Liver (tissue), 9 donors: ENCODE results near the gene CRELD2. TPM values are rescaled to one million over a fixed set of nuclear protein-coding genes. Genes with fewer than 3 reads are reported as not detected.

ENCODE experiments used
- DNase-seq: peaks from one replicate; pipeline ENCODE4 v3.0.0-alpha.2; 2017; ENCODE audit warnings: low spot score
- H3K27ac ChIP-seq, 2 donors: one replicate each; pipeline ENCODE4 v1.7.0; 2013; ENCODE audit warnings: inconsistent platforms in 2 of 2, low read length in 2 of 2, control low read depth in 1 of 2, low read depth in 1 of 2, mild to moderate bottlenecking in 1 of 2
- H3K27me3 ChIP-seq, 4 donors: one replicate each; pipeline versions ENCODE4 v1.6.1 to v1.7.0; 2013; ENCODE audit warnings: low read length in 3 of 4, inconsistent platforms in 1 of 4, mild to moderate bottlenecking in 1 of 4, moderate library complexity in 1 of 4; ENCODE audit not compliant: control insufficient read depth in 4 of 4, insufficient read depth in 4 of 4
- H3K36me3 ChIP-seq, 4 donors: one replicate each; pipeline versions ENCODE4 v1.6.1 to v1.7.0; 2013; ENCODE audit warnings: low read length in 3 of 4, mild to moderate bottlenecking in 3 of 4, low read depth in 1 of 4, moderate library complexity in 1 of 4; ENCODE audit not compliant: control insufficient read depth in 4 of 4, insufficient read depth in 3 of 4
- H3K4me1 ChIP-seq, 4 donors: one replicate each; pipeline versions ENCODE4 v1.6.1 to v1.7.0; 2013; ENCODE audit warnings: low read length in 3 of 4, mild to moderate bottlenecking in 3 of 4, moderate library complexity in 1 of 4; ENCODE audit not compliant: control insufficient read depth in 4 of 4, insufficient read depth in 4 of 4
- H3K4me3 ChIP-seq, 3 donors: one replicate each; pipeline versions ENCODE4 v1.6.1 to v1.7.0; 2013; ENCODE audit warnings: low read length in 3 of 3, control low read depth in 1 of 3, low read depth in 1 of 3, mild to moderate bottlenecking in 1 of 3
- H3K9ac ChIP-seq, 2 donors: one replicate each; pipeline ENCODE4 v1.7.0; 2013; ENCODE audit warnings: low read length in 2 of 2, mild to moderate bottlenecking in 2 of 2, moderate library complexity in 2 of 2, control low read depth in 1 of 2, low read depth in 1 of 2
- H3K9me3 ChIP-seq, 4 donors: one replicate each; pipeline versions ENCODE4 v1.6.1 to v1.7.0; 2013; ENCODE audit warnings: low read length in 3 of 4; ENCODE audit not compliant: control insufficient read depth in 4 of 4
- ATF3 ChIP-seq: IDR thresholded peaks from 2 replicates; pipeline ENCODE4 v1.6.1; 2016; ENCODE audit warnings: antibody characterized with exemption
- CTCF ChIP-seq: fragments of 150-350 bp; IDR thresholded peaks from 2 replicates; pipeline ENCODE4 v1.5.1; 2017; ENCODE audit warnings: improper control_type of control experiment, low read depth, low read length; ENCODE audit not compliant: missing input control
- EGR1 ChIP-seq, 2 donors: IDR thresholded peaks; 2 replicates each; pipeline ENCODE4 v1.6.1; 2016 to 2018; ENCODE audit warnings: antibody characterized with exemption in 2 of 2, low read depth in 2 of 2
- FOXA1 ChIP-seq: IDR thresholded peaks from 2 replicates; pipeline ENCODE4 v1.6.1; 2016; ENCODE audit warnings: antibody characterized with exemption
- FOXA2 ChIP-seq: IDR thresholded peaks from 2 replicates; pipeline ENCODE4 v1.6.1; 2016; ENCODE audit warnings: antibody characterized with exemption
- GABPA ChIP-seq, 2 donors: IDR thresholded peaks in 1 of 2; conservative IDR thresholded peaks in 1 of 2; 2 replicates each; pipeline ENCODE4 v1.6.1; 2016; ENCODE audit warnings: antibody characterized with exemption in 2 of 2, mild to moderate bottlenecking in 1 of 2, moderate library complexity in 1 of 2
- HNF4G ChIP-seq: IDR thresholded peaks from 2 replicates; pipeline ENCODE4 v1.6.1; 2016; ENCODE audit warnings: antibody characterized with exemption
- JUND ChIP-seq, 2 donors: IDR thresholded peaks; 2 replicates each; pipeline ENCODE4 v1.6.1; 2016; ENCODE audit warnings: antibody characterized with exemption in 2 of 2
- MAX ChIP-seq: IDR thresholded peaks from 2 replicates; pipeline ENCODE4 v1.6.1; 2016; ENCODE audit warnings: antibody characterized with exemption
- RAD21 ChIP-seq, 2 donors: IDR thresholded peaks; 2 replicates each; pipeline ENCODE4 v1.6.1; 2016; ENCODE audit warnings: antibody characterized with exemption in 2 of 2, mild to moderate bottlenecking in 2 of 2
- REST ChIP-seq: IDR thresholded peaks from 2 replicates; pipeline ENCODE4 v1.6.1; 2016; ENCODE audit warnings: antibody characterized with exemption, mild to moderate bottlenecking
- RXRA ChIP-seq, 2 donors: IDR thresholded peaks; 2 replicates each; pipeline ENCODE4 v1.6.1; 2017 to 2018; ENCODE audit warnings: antibody characterized with exemption in 2 of 2, mild to moderate bottlenecking in 1 of 2
- SP1 ChIP-seq: IDR thresholded peaks from 2 replicates; pipeline ENCODE4 v1.6.1; 2018; ENCODE audit warnings: antibody characterized with exemption, mild to moderate bottlenecking
- YY1 ChIP-seq: IDR thresholded peaks from 2 replicates; pipeline ENCODE4 v1.6.1; 2016; ENCODE audit warnings: antibody characterized with exemption, mild to moderate bottlenecking
- ZBTB33 ChIP-seq: IDR thresholded peaks from 2 replicates; pipeline ENCODE4 v1.6.1; 2016; ENCODE audit warnings: antibody characterized with exemption
- WGBS: extraction: QIAGEN DNeasy Blood & Tissue Kit; methylation state at CpG from one replicate; pipeline ENCODE4 v1.1.7; 2013; 5-methylcytosine and 5-hydroxymethylcytosine counted together
- polyA plus RNA-seq, 2 donors: library from polyadenylated mRNA; stranded (reverse) in 1 of 2; unstranded in 1 of 2; fragments of 200-250 nt in 1 of 2; fragments of >200 nt in 1 of 2; fragmentation: Nextera tagmentation in 1 of 2; extraction: Ambion mirVana in 1 of 2; gene quantifications; one replicate each; pipeline versions ENCODE4 v1.2.1 to v1.2.3, GENCODE V29; 2013 to 2015
- total RNA-seq, 2 donors: library from RNA; depleted of rRNA; stranded (reverse); fragments of >200 nt; gene quantifications; one replicate each; pipeline ENCODE4 v1.2.3, GENCODE V29; 2014
- donor health status: healthy.
- donor health status: healthy.
- donor health status: healthy.
- donor health status: healthy.
- donor health status: healthy.

CRELD2 gene
- total and polyA plus RNA-seq, 4 donors: 17.2 to 98.1 (median 57.1) TPM

GRCh38 chr22:49915610-49916009 is 2.8 kb upstream of the CRELD2 start:
- TF ChIP-seq ZBTB33 (no peak), CTCF (no peak), JUND (IDR thresholded peaks at IDR 0.05) (no peak), HNF4G (no peak), GABPA (IDR thresholded peaks at IDR 0.05 in 1 of 2, conservative IDR thresholded peaks at IDR 0.05 in 1 of 2) (no peak), EGR1 (IDR thresholded peaks at IDR 0.05; ENCODE audit: low read depth in 2 of 2) (no peak), FOXA2 (no peak), YY1 (no peak), RXRA (IDR thresholded peaks at IDR 0.05) (no peak), REST (no peak), RAD21 (IDR thresholded peaks at IDR 0.05) (no peak), FOXA1 (no peak), SP1 (no peak), ATF3 (no peak)
- H3K4me3 ChIP-seq: no peak overlapping the region
- peaks cover 0 to 18% (median 10%) of the 10 kb centered on the region in 4 donors for H3K4me1 ChIP-seq
- no peak overlapping the region for H3K9ac ChIP-seq
- no peaks in the 10 kb centered on the region for H3K9me3 ChIP-seq
- no peaks in the 10 kb centered on the region for H3K27me3 ChIP-seq
- 90% methylated on average over 12 of the region's 12 CpGs for WGBS
- no peak overlapping the region for H3K27ac ChIP-seq
- H3K36me3 ChIP-seq: peaks cover 4 to 22% (median 8%) of the 10 kb centered on the region in 4 donors
- DNase-seq: no peak

GRCh38 chr22:49916831-49917230 is 1.6 kb upstream of the CRELD2 start:
- 86% methylated on average over 11 of the region's 11 CpGs for WGBS
- no peak for TF ChIP-seq RXRA (IDR thresholded peaks at IDR 0.05)
- TF ChIP-seq CTCF: no peak
- TF ChIP-seq GABPA (IDR thresholded peaks at IDR 0.05 in 1 of 2, conservative IDR thresholded peaks at IDR 0.05 in 1 of 2): no peak
- TF ChIP-seq YY1: no peak
- no peak for TF ChIP-seq MAX
- no peak for TF ChIP-seq EGR1 (IDR thresholded peaks at IDR 0.05; ENCODE audit: low read depth in 2 of 2)
- TF ChIP-seq ATF3: no peak
- TF ChIP-seq SP1: no peak
- Histone ChIP-seq H3K27ac (no peak overlapping the region), H3K27me3 (no peaks in the 10 kb centered on the region), H3K9me3 (no peaks in the 10 kb centered on the region), H3K9ac (no peak overlapping the region), H3K4me3 (no peak overlapping the region), H3K36me3 (peaks cover 4 to 24% (median 11%) of the 10 kb centered on the region in 4 donors), H3K4me1 (peaks cover 0 to 18% (median 10%) of the 10 kb centered on the region in 4 donors)
- DNase-seq: no peak
